ENCODE results near the gene CCDC51. TPM values are rescaled to one million over a fixed set of nuclear protein-coding genes. Genes with fewer than 3 reads are reported as not detected.

CCDC51 gene
- total RNA-seq, 1 experiment from 2014 or later, result 18.9 TPM

GRCh38 chr3:48411041-48411588 is 28.8 kb downstream of the CCDC51 start:
- TF ChIP-seq, protein P1, sequence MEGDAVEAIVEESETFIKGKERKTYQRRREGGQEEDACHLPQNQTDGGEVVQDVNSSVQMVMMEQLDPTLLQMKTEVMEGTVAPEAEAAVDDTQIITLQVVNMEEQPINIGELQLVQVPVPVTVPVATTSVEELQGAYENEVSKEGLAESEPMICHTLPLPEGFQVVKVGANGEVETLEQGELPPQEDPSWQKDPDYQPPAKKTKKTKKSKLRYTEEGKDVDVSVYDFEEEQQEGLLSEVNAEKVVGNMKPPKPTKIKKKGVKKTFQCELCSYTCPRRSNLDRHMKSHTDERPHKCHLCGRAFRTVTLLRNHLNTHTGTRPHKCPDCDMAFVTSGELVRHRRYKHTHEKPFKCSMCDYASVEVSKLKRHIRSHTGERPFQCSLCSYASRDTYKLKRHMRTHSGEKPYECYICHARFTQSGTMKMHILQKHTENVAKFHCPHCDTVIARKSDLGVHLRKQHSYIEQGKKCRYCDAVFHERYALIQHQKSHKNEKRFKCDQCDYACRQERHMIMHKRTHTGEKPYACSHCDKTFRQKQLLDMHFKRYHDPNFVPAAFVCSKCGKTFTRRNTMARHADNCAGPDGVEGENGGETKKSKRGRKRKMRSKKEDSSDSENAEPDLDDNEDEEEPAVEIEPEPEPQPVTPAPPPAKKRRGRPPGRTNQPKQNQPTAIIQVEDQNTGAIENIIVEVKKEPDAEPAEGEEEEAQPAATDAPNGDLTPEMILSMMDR (IDR thresholded peaks at IDR 0.05; ENCODE audit: unreplicated experiment), result no peak
- Mint-ChIP-seq H3K9me3 (ENCODE audit: low read depth, unreplicated experiment) (no peaks in the 10 kb centered on the region), H3K27ac (ENCODE audit: unreplicated experiment) (no peak overlapping the region), H3K4me3 (ENCODE audit: low read depth, unreplicated experiment) (no peak overlapping the region), H3K4me1 (ENCODE audit: low read depth, unreplicated experiment) (no peaks in the 10 kb centered on the region), H3K36me3 (ENCODE audit: insufficient read depth, unreplicated experiment) (peaks cover 58% of the 10 kb centered on the region), H3K27me3 (ENCODE audit: unreplicated experiment) (no peaks in the 10 kb centered on the region)
- no TSS peak for BruUV-seq (replicated peaks)
- no peak for DNase-seq
- CTCF ChIA-PET, result interaction anchor here (0.8 kb wide), 1 partner anchor 25 kb away, joined by 3 read pairs; no protein-coding TSS in a partner anchor
- intact Hi-C loops (cut with micrococcal nuclease; ENCODE audit: unreplicated experiment), result no loop called here

DNA sequence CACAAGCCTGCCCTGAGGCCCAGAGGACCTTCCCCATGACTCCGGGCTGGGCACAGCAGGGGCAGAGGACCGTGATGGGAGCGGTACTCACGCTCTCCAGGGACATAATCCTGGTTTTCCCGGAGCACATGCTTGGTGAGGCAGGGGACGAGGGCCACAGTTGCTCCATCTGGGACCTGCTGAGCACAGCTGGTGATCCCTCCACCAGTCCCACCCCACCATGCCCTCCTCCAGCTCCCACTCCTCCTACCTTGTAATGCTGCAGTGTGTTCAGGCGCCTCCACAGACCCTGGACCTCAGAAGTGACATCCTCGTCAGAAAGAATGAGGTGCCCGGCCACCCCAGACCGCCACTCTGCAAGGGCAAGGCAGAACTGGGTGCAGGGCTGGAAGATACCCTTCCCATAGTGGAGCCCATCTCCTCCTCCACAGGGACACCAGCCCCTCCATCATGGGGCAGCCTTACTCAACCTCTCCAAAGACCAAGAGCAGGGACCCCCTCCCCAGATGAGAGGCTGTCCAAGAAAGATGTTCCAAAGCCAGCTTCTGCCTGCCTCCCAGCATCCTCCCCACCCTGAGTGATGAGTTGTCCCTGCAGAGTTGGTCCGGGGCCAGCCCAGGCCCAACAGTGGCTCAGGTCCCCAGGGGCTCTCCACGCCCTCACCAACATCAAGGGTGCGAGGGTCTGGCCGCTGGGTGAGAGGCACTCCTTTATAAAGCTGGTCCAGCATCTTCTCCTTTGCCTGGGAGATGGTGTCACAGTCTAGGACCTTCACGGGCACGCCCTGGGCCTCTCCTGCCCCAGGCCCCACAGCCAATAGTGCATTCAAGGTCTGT is 29.5 kb downstream of the CCDC51 start:
- BruUV-seq (replicated peaks), result no TSS peak
- Mint-ChIP-seq H3K4me3 (ENCODE audit: low read depth, unreplicated experiment) (no peak overlapping the region), H3K4me1 (ENCODE audit: low read depth, unreplicated experiment) (no peaks in the 10 kb centered on the region), H3K36me3 (ENCODE audit: insufficient read depth, unreplicated experiment) (peaks cover 52% of the 10 kb centered on the region), H3K27ac (ENCODE audit: unreplicated experiment) (no peak overlapping the region), H3K9me3 (ENCODE audit: low read depth, unreplicated experiment) (no peaks in the 10 kb centered on the region), H3K27me3 (ENCODE audit: unreplicated experiment) (no peaks in the 10 kb centered on the region)
- CTCF ChIA-PET, result interaction anchor here (0.8 kb wide), 1 partner anchor 26 kb away, joined by 3 read pairs; no protein-coding TSS in a partner anchor
- DNase-seq, result no peak
- intact Hi-C loops (cut with micrococcal nuclease; ENCODE audit: unreplicated experiment), result no loop called here
- TF ChIP-seq, protein P1 (IDR thresholded peaks at IDR 0.05; ENCODE audit: unreplicated experiment), result no peak

- Mint-ChIP-seq H3K4me3 (ENCODE audit: low read depth, unreplicated experiment) (no peak overlapping the region), H3K9me3 (ENCODE audit: low read depth, unreplicated experiment) (no peaks in the 10 kb centered on the region), H3K4me1 (ENCODE audit: low read depth, unreplicated experiment) (no peaks in the 10 kb centered on the region), H3K27me3 (ENCODE audit: unreplicated experiment) (no peaks in the 10 kb centered on the region), H3K27ac (ENCODE audit: unreplicated experiment) (no peak overlapping the region), H3K36me3 (ENCODE audit: insufficient read depth, unreplicated experiment) (peaks cover 51% of the 10 kb centered on the region)
- CTCF ChIA-PET, result interaction anchor here (1.0 to 3.4 kb wide), 2 partner anchors 24 to 26 kb away, joined by 3 to 14 read pairs; no protein-coding TSS in a partner anchor
- TF ChIP-seq, protein P1 (IDR thresholded peaks at IDR 0.05; ENCODE audit: unreplicated experiment), result no peak
- DNase-seq, result no peak
- intact Hi-C loops (cut with micrococcal nuclease; ENCODE audit: unreplicated experiment), result no loop called here
- no TSS peak for BruUV-seq (replicated peaks)
Measured at GRCh38 chr3:48409291-48410201, 30.4 kb downstream of the CCDC51 start.

- no peaks in the 10 kb centered on the region for H3K4me1 Mint-ChIP-seq (ENCODE audit: low read depth, unreplicated experiment)
- no TSS peak for BruUV-seq (replicated peaks)
- no peak overlapping the region for H3K27ac Mint-ChIP-seq (ENCODE audit: unreplicated experiment)
- CTCF ChIA-PET, result interaction anchor here (1.0 to 3.4 kb wide), 2 partner anchors 25 to 27 kb away, joined by 3 to 14 read pairs; no protein-coding TSS in a partner anchor
- H3K4me3 Mint-ChIP-seq (ENCODE audit: low read depth, unreplicated experiment), result no peak overlapping the region
- H3K27me3 Mint-ChIP-seq (ENCODE audit: unreplicated experiment), result no peaks in the 10 kb centered on the region
- TF ChIP-seq, protein P1 (IDR thresholded peaks at IDR 0.05; ENCODE audit: unreplicated experiment), result no peak
- intact Hi-C loops (cut with micrococcal nuclease; ENCODE audit: unreplicated experiment), result no loop called here
- H3K36me3 Mint-ChIP-seq (ENCODE audit: insufficient read depth, unreplicated experiment), result peaks cover 44% of the 10 kb centered on the region
- DNase-seq, result no peak
- H3K9me3 Mint-ChIP-seq (ENCODE audit: low read depth, unreplicated experiment), result no peaks in the 10 kb centered on the region
Measured at GRCh38 chr3:48408823-48409281, 31.1 kb downstream of the CCDC51 start.

Measured in Calu3 (cell line).